A549 treated with Hydrocortisone at 1 μM for 4 hours (cell line): ENCODE results near the gene SERINC2. TPM values are rescaled to one million over a fixed set of nuclear protein-coding genes. Genes with fewer than 3 reads are reported as not detected.

Experiments
- total RNA-seq: library from RNA; stranded (reverse); fragments of 200-300 nt; extraction: Qiagen RNA extraction; gene quantifications from 5 replicates; pipeline ENCODE4 v1.2.3, GENCODE V29; 2022

Gene SERINC2
- 19.9 to 30.9 TPM (median 27.6 TPM) in 5 replicates for total RNA-seq

DNA sequence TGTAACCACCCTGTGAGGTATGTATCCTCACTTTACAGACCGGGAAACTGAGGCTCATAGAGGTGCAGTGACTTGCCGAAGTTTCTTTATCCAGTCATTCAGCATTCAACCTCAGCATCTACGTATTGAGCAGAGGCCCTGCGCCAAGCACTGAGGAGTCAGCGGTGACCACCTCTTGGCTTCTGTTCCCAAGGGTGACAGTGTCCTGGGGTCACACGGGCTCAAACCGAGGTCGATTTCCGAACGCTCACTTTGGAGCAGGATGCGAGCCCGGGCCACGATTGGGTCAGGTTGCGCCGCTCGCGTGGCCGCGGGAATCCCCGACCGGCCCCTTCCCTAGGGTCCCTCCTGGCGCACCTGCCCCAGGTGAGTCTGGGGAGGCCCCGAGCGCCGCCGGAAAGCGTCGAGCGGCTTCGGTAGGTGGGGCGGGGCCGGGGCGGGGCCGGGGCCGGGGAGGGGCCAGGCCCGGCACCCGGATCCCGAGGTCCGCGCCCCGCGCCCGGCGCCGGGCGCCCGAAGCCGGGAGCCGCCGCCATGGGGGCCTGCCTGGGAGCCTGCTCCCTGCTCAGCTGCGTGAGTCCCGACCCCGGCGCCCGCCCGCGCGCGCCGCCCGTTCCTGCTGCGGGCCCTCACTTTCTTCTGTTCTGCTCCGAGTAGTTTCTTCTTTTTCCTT is at the start of gene SERINC2:
Gene SERINC2, plus strand, starts transcription at position 482 of the 673 bp plus-strand sequence. Its CDS starts 53 bp downstream, at position 535.

GRCh38 chr1:31373056-31373896 is 39.7 kb upstream of the SERINC2 start, which contains the start of gene FABP3:
Gene FABP3 (minus strand): TSS chr1:31373076. CDS start chr1:31373014, 62 bp downstream.

Other genes starting within 250 kb of the SERINC2 start
- 0.95 to 1.6 TPM (median 1.1 TPM) in 5 replicates for gene NKAIN1, start 173.3 kb upstream of the SERINC2 start, total RNA-seq
- 36.5 to 43.5 TPM (median 42.1 TPM) in 5 replicates for gene SNRNP40, start 116.4 kb upstream of the SERINC2 start, total RNA-seq
- gene ZCCHC17, start 116.2 kb upstream of the SERINC2 start, total RNA-seq = 22.3 to 28.7 TPM (median 24.3 TPM) in 5 replicates
- gene FABP3, start 40.1 kb upstream of the SERINC2 start, total RNA-seq = not detected in 5 replicates
- gene TINAGL1, start 163.3 kb downstream of the SERINC2 start, total RNA-seq = 0.32 to 0.71 TPM (median 0.38 TPM) in 5 replicates
- not detected in 5 replicates for gene HCRTR1, start 204.5 kb downstream of the SERINC2 start, total RNA-seq
- gene PEF1, start 231.7 kb downstream of the SERINC2 start, total RNA-seq = 41.9 to 48.4 TPM (median 43.7 TPM) in 5 replicates